ENCODE results near the gene OR2A1.
"Not testable (repeated sequence)": the region's sequence is repeated elsewhere in the genome, so short reads cannot be mapped to it uniquely, and the experiment has no call there.

The OR2A1 gene, protein sequence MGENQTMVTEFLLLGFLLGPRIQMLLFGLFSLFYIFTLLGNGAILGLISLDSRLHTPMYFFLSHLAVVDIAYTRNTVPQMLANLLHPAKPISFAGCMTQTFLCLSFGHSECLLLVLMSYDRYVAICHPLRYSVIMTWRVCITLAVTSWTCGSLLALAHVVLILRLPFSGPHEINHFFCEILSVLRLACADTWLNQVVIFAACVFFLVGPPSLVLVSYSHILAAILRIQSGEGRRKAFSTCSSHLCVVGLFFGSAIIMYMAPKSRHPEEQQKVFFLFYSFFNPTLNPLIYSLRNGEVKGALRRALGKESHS

DNA sequence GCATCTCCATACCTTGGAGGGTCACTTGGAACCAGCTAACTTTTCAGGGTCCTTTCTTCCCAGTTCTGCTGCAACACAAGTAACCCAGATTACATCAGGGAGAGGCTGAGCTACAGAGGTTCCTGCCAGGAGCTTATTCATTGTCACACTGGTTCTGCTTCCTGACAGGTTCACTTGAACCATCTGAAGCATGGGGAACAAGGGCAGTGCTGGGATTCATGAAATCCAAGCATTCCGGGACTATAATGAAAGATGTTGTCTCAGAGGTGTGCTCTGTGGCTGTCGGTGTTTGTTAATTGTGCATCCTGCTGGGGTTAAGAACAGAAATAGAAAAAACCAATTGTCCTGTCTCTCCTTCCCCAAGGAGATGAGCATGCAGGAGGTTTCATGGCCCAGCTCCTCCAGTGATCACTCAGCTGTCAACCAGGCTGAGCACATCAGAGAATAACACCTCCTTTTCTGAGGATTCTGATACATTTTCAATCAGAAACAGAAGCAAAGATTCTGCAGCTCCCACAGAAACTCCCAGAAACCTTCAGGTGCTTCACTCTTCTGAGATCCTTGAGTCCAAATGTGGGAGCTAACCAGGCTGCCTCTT is at the start of gene OR2A1:
Gene OR2A1 (plus strand): TSS at position 548 of the 598 bp plus-strand sequence. CDS start 5,706 bp downstream, outside the sequence.
- DNase-seq = not testable (repeated sequence)

DNA sequence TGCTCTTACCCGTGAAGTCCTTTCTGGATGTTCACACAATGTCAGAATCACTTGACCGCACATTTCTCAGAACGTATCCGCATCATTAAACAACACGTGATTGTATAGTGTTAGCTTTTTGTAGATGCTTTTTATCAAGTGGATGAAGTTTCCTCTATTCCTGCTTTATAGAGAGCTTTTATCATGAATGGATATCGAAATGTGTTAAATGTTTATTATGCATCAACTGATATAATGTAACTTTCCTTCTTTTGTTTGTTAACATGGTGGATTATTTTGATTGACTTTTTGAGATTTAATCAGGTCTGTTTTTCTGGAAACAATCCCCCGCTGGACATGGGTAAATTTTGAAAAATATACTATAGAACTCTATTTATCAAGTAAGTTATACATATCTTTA is 47.5 kb upstream of the OR2A1 start, which contains the start of gene OR2A7:
Gene OR2A7 (minus strand): TSS at position 101 of the 400 bp plus-strand sequence. CDS start 5,164 bp downstream, outside the sequence.
- DNase-seq = not testable (repeated sequence)

DNA sequence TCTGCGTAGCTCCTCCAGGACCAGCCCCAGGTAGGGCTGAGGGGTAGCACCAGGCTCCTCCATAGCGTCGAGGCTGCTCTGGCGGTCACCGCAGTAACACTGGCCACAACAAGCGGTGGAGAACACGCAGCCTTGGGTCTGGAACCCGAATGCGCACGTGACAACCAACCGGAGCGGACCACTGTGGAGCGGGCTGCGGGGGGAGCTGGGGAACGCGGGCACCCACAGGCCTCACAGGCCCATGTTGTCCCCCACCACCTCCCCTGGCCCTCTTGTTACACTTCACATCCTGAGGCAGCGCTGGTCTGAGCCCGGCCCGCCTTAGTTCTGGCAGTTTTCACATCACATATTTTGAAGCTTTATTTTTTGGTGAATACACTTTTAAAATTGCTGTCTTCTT is 43.0 kb upstream of the OR2A1 start, which contains the start of gene CTAGE8:
Gene CTAGE8 (minus strand): TSS at position 101 of the 400 bp plus-strand sequence. CDS start 38 bp downstream, at position 63.
- DNase-seq = not testable (repeated sequence)

DNA sequence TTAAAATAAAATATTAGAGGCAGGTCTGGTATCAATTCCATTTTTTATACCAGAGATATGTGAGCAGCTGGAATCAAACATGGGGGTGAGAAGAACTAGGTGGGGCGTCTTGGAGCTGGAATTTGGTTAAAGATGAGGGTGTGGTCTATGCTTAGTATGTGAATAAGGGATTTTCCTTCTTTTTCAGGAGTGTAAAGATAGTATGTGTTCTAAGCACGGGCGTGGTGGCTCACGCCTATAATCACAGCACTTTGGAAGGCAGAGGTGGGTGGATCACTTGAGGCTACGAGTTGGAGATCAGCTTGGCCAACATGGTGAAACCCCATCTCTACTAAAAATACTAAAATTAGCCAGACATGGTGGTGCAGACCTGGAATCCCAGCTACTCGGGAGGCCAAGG is 36.9 kb upstream of the OR2A1 start:
- not testable (repeated sequence) for DNase-seq

DNA sequence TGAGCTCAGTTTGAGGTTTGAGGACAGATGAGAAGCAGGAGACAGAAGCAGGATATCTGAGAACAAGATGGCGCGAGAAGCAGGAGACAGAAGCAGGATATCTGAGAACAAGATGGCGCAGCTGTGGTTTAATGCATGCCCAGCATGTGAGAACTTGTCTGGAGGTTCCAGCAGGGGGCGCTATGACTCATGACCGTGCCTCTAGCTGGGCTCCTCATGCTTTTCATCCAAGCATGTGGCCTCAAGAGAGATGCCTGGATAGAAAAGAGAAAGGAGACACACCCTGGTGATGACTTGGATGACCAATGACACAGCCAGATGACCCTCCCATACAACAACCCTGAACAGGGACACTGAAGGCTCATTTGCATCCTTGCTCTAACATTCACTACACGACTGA is 32.2 kb upstream of the OR2A1 start:
- not testable (repeated sequence) for DNase-seq

DNA sequence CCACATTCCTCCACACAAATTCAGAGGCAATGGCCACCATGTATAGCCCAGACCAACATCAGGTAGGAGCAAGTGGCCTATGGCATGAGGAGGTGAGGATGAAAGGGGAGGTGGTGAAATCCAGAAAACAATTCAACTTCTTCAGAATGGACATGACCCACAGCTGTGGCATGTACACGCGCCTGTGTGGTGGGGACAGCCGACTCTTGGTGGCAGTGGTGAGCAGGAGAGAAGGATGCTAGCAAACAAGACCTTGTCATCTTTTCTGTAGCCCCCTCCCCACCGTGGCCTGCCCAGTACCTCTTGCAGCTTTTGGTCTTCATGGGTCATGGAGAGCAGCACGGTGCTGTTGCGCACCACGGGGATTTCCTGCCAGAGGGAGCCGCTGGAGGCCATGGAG is 30.2 kb upstream of the OR2A1 start:
- DNase-seq = not testable (repeated sequence)

DNA sequence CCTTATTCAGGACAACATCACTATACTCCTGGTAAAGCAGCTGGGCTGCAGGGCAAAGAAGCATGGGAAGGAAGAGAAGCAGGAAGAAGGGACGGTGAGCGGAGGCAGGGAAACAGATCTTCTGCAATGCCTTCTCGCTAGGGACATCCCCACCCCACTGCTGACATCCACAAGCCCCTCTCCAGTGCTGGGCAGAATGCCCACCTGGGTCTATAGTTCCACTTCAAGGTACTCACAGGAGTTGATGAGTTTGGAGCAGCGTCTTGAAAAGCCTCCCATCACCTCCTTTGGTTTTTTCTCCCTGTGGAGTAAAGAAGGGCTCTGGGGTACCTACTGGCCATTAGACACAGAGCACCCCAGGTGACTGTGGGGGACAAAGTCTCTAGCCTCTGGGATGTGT is 29.7 kb upstream of the OR2A1 start:
- DNase-seq = not testable (repeated sequence)

DNA sequence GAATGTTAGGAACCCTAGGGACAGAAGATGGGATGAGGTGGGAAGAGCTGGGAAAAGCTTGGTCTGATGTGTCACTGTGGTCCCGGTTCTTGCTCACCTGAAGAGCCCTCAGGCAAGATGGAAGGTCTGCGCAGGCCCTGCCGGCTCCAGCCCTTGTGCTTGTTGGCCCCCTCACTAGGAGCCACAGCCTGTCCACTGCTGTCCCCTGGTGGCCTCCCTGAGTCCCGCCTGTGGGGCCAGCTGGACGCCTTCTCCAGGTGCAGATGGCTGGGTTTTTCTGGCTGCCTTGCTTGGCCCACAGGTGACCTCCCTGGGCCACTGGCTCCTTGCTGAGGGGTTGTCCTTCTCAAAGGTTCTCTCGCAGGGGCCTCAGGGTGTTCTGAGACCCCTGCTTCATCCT is 28.5 kb upstream of the OR2A1 start:
- DNase-seq = not testable (repeated sequence)

DNA sequence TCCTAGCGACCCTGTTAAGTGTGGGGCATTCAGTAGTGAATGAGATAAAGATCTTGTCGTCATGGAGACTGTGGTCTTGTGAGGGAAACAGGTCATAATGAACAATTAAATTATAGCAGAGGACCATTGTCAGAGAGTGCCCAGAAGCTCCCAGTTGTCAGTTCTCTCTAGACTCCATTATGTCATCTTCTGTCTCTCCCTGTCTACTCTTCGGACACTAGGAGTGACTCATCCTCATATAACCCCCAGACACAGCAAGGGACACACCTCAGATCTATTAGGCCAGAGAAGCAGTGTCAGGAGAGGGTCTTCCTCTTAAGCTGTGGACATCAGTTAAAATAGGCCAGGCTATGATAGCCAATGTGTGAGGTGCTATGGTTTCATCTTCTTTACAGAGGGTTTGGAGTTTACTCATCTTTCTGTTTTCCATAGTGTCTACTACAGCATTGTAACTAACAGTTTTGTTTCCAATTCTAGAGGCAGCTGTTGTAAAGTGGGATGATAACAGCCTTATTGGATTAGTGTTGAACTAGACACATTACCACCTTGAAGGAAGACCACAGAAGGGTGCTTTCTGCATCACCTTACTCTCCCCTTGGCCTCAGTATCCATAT is 24.9 kb upstream of the OR2A1 start:
- DNase-seq = not testable (repeated sequence)

DNA sequence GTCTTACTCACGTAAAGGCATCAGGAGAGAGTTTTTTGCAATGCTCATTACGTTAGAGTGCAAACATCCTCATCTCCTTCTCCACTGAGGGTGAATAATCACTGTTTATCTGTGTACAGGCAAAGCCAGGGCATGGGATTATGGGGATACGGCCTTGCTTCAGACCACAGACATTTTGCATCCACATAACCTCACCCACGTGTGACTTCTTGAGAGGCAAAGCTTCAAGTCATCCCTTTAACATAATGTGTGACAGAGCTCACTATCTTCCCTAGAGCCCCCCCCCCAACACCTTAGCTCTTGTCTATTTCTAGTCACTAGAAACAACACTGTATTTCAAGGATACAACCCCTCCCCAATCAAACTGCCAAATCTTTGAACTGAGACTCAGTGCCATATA is 20.6 kb upstream of the OR2A1 start:
- not testable (repeated sequence) for DNase-seq

DNA sequence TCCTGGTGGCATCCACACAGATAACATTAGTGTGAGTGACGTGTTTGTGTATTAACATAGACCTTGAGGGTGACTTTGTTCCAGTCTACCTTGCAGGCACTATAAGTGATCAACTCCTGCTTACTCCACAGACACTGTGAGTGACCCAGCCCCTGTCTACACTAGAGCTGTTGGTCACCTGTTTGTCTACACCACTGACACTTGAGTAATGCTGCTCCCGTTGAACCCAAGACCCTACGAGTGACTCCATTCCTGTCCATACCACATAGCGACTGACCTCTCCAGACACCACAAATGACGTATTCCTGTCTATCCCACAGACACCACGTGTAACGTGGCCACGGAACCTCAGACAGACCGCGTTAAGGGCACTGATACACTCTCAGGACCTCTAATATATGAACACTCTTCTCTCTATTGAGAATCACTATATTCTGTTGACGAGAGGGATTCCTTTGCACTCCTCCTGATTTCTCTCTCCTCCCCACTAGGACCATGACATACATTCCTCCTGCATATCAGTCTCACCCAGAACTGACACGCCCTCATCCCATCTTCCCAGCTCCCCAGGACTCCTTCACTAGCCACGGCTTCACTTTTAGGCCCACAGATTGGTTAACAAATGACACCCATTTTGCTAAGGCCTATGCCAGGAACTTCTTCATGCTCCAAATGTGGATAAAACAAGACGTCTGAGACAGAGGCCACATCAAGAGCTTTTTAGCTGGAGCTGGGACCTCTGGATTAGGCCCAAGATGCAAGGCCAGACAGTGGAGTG is 19.6 kb upstream of the OR2A1 start:
- DNase-seq = not testable (repeated sequence)

DNA sequence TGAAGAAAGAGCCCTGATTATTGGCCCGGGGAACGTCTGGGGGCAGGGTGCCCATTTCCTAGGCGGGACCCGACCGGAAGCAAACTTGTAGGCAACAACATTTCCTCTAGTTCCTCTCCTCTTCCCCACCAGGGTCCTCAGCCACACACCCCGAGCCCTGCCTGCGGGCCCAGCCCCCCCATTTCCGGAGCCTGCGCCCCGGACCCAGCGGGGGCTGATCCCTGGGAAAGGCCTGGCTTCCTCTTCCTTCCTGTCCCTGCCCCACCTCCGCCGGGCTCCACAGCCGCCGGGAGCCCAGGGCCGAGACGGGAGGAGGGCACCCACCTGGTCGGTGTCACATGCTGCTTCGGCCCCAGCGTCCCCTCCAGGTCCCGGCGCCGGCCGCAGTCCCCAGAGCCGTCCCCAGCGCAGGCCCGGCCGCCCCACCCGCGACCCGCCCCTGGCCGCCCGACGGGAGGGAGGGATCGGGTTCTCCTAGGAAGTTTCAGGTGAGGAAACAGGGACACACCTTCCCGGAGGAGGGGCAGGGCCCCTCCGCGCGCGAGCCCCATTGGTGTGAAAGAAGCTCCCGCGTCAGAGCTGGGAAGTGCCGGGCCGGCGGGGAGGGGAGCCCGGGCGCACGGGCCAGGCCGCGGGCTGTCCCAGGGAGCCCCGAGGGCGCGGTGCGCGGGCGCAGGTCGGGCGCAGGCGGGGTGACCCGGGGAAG is 18.3 kb upstream of the OR2A1 start:
- not testable (repeated sequence) for DNase-seq

DNA sequence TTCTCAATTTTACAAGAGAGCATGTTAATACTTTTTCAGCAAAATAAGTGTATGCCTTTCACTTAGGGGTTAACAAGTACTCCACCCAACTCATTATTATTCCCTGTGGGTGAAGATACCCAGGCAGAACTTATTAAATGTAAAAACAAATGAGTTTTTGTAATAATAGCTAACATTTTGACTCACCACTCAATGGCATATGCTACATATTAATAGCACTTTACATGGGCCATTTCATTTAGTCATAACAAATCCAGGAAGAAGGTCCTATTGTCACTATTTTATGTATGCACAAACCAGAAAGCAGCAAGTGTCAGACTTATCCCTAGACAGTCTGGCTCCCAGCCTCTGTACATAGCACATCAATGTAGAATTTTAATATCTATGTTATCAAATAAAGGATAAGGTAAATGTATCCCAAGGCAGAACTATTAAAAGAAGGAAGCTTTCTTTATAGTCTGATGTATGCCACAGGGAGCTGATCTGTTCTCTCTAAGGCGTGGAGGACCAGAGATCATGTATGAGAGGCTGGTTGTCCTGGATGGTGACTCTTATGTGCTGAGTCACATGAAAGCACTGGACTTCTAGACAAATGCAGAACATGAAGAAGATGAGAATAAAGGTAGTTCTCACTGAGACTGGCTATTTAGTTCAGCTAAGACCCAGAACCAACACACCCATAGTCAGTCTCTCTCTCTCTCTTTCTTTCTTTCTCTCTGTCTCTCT is 9.5 kb upstream of the OR2A1 start:
- not testable (repeated sequence) for DNase-seq

DNA sequence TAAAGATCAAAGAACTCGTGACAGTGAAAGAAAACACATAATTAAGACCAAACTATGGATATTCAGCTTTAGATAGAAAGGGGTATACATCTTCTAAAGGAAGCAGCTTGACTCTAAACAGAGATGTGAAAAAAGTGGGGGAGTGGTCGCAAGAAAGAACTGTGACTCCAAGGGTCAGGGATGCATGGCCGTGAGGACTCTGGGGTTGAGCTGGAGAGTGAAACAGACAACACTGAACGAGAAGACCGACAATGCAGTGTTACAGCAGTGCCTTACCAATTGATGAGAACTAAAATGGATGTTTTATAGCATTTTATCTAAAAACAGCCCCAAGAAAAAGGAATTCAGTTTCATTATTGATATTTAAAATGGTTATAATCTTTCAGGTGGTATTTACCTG is 8.6 kb upstream of the OR2A1 start:
- DNase-seq = not testable (repeated sequence)

DNA sequence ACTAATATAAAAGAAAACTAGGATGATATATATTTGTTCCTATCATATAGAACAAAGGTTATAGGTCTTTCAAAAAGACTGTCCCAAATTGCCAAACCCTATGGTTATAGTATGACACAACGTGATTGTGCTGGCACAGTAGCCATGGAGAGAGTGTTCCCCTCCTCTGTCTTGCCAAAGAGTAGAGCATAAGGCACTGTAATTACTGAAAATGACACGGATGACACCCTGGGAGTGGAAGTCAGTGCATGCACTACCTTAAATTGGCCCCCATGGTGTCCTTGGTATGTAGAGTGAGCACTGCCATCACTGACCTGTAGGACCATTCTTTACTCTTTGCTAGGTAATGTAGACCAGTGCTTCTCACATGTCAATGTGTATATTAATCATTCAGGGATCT is 7.1 kb upstream of the OR2A1 start:
- DNase-seq = not testable (repeated sequence)

DNA sequence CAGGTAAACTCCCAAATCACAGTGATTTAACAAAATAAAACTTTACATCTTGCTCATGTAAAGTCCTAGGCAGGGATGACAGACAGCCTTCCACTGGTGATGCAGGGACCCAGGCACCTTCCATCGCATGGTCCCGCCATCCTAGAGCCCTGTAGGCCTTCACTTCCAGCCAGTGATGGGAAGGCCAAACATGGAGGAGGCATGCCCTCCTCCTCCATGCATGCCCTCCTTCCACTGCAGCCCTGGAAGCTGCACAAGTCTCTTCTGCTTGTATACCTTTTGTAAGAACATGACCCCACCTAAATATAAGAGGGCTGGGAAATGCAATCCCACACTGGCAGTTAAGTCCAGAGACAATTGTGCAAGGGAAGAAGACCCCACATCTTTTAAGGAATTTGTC is 2.5 kb upstream of the OR2A1 start:
- not testable (repeated sequence) for DNase-seq

DNA sequence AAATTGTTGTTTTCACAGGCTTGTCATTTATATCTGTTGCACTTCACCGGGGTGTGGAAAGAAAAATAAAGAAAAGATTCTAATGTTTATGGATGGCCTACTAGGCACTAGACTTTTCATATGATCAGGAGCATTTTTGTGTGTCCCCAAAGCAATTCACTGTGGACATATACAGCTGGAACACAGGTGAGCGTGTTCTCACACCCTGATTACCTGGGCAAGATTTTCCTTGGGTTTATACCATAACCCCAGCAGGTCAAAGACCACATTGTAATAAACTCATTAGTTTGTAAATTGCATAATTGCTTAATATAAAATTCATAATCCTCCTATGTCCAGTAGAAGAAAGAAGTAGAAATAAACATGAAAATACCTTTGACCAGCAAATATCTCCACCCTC is 1.0 kb upstream of the OR2A1 start:
- not testable (repeated sequence) for DNase-seq

DNA sequence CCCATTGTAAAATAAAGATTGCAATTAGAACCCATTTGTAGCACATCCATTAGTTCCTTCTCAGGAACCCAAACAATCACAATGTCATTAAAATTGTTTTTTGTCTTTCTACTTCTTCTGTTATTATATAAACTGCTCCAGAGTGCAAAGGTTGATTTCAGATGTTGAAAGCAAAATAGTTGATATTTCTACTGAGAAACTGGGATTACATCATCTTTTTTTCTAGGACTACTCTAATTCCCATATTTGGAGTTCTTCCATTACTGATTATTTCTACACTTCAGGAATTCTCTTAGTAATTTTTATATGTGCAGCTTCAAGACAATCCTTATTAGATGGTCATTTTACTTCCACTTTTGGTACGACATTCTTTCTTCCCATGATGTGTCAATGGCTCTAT is 5.3 kb downstream of the OR2A1 start:
- not testable (repeated sequence) for DNase-seq

DNA sequence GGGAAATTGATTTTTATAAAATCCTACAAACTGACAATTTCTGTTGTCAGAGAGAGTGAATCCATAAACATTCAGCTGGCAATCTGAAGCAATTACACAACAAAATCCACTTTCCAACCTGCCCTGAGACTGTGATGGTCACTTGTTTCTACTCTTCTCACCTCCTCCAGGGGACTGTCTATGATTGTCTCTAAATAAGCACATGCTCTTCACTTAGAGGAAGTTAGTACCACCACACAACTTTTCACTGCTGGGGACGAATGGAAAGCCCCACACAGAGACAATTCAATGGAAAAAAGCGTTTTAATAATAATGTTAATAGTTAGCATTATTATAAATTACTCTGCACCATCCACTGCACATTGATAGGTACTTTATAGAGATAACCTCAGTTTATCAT is 7.3 kb downstream of the OR2A1 start:
- not testable (repeated sequence) for DNase-seq

DNA sequence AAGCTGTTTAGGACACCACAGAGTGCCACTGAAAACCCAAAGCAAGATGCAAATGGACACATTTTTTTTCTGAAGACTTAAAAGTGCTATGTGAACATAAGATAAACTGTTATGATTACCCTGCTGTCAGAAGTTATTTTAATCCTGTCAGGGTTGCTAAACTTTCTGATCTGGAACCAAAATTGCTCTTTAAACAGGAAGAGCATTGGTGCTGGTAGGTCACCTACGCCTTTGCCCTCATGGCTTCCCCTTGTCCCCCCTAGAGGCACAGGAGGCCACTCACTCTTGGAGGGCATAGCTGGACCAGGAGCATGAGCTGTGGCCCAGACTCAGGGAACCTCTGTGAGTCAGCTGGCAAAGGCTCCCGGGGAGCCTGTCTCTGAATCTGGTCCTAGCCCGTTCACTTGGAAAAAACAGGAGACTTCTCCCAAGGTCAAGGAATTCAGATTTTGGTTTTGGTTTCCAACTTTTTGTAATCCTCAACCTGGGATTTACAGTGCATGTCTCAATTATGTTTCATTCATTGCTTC is 9.5 kb downstream of the OR2A1 start:
- DNase-seq = not testable (repeated sequence)

DNA sequence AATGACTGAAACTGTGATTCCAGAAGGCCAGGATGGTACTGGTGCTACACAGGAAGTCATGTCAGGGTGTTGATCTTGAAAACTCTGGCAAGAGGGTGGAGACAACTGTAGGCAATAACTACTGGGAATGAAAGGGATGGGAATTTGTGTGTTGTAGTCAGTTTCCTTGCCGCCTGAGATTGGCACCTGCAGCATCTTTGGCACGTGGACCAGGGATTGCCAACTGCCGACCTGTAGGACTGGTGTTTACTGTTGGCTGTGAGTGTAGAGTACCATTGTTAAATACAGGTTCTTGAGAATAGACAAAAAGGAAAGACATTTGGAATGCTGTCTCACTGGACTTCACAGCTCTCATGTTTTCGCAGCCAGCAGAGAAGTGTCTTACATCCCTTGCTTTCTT is 11.1 kb downstream of the OR2A1 start:
- DNase-seq = not testable (repeated sequence)

Measured in NCI-H1048 (cell line).